CD1c-positive myeloid dendritic cell (primary cell): ENCODE data around the gene IL18.
"Not testable (repeated sequence)": the region's sequence is repeated elsewhere in the genome, so short reads cannot be mapped to it uniquely, and the experiment has no call there.

ENCODE experiments used
- DNase-seq: peaks from one replicate; pipeline ENCODE4 v3.0.0-alpha.2; 2016; ENCODE audit errors: extremely low spot score

The IL18 gene

DNA sequence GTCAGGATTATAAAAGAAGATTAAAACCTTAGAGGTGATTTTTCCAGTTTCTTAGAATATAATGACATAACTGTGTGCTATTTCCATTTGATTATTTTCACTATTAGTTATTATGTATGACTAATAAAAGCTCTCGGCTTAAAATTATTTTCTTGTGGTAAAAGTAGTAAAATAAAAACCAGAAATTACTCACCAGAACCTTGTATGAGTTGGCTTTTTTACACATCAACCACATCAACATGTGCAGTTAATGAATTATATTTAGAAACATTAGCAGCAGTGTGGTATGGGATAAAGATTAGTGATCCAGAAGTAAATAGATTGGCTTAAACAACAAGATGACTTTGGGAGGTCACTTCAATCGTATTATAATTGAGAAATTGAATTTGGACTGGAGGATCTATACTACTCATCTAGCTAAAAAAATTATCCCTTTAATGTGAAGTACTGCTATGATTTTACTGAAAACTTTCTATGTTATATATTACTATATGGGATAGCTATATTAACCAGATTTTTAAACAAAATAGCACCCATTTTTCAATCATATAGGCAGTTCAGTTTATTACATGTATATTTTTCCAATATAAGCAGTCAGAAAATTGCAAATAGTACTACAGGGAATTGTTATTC lies 8.6 kb upstream of the IL18 start:
- no peak for DNase-seq

DNA sequence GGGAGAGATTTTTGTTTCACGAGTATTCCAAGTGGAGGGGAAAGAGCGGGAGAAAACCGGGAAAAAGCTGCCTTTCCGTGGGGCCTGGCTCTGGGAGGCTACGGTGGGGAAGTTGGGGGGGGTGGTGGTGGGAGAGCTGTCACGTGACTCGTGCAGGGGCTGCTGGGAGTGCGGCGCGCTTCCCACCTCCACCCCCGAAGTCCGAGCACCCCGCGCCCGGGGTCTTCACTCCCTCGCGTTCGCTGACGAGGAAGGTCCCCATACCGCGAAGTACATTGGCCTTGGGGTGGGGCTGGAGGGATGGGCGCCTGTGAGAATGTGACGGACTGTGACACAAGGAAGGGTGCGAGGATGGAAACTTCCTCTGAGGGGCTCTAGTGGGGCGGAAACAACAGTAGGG lies 3.3 kb upstream of the IL18 start, which contains the start of gene TEX12:
TEX12 (plus strand) TSS at position 228 of the 400 bp plus-strand sequence. CDS start 1,897 bp downstream, outside the sequence.
- no peak for DNase-seq

DNA sequence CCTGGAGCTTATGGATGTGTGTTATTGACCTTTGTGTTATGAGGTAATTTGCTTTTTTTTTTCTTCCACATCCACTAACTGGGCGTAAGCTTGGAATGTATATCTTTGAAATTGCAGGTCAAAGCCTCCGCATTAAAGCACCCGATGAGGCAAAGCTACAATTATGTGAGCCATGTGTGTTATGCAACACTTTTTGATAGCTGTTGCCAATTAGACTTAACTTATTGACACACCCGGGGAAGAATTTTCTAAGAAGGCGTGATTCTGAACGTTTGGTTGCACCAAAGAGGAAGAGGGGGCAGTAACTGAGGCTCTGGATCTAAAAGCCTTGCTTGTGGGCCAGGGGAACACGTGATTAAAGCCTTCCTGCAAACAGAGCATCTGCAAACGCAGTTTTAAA lies 2.7 kb upstream of the IL18 start:
- DNase-seq = peak; percentile 30

DNA sequence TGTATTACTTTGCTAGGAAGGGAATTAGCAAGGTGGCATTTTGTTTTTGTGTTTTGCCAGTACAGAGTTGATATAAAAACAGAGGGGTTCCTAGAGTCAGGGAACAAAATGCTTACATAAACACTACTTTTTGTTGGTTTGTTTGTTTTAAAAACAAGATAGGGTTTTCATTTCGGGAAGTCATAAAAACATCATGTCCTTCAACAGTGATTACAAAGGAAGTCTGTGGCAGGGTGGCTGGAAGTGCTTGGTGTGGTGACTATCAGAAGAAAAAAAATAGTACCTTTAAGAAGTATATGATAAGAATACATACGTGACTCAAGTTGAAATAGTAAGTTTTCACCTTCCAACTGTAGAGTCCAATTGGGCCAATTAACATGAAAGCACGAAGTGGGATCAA lies 1.2 kb upstream of the IL18 start:
- DNase-seq = no peak

DNA sequence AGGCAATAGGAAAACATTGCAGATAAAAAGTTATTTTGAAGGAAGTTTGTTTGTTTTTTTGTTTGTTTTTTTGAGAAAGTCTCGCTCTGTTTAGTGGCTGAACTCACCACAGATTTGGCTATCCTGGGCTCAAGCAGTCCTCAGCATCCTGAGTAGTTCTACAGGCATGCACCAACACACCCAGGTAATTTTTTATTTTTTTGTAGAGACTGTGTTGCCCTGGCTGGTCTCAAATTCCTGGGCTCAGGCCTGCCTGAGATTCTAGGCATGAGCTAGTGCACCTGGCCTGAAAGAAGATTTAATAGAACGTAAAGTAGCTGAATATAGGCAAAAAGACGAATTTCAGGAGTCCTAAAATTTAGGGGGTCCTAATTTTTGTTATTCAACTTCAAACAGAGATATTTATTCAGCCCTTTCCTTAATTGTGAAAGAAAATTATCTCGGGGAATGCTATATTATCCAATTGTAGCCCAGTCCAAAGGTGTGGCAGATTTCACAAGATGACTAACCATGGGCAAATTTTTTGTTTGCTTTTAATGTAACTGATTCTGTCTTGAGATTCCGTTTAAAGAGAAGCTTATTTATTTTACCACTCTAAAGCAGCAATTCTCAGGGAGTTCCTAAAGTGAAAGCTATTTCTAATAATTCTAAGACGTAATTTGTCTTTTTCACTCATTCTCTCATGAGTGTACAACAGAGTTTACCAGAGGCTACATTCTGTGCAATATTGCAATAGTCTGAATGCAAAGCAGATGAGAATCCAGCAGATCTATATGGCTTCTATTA lies 940 bp downstream of the IL18 start:
- no peak for DNase-seq

DNA sequence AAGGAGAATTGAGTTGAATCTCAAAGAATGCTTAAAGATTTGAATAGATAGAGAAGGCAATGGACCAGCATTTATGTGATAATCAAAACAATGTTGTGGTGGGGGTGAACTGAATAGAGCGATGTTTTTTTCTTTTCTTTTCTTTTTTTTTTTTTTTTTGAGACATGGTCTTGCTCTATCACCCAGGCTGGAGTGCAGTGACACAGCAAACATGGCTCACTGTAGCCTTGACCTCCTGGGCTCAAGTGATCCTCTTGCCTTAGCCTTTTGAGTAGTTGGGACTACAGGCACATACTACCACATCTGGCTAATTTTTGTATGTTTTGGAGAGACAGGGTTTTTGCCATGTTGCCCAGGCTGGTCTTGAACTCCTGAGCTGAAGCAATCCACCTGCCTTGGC lies 1.7 kb downstream of the IL18 start:
- not testable (repeated sequence) for DNase-seq

DNA sequence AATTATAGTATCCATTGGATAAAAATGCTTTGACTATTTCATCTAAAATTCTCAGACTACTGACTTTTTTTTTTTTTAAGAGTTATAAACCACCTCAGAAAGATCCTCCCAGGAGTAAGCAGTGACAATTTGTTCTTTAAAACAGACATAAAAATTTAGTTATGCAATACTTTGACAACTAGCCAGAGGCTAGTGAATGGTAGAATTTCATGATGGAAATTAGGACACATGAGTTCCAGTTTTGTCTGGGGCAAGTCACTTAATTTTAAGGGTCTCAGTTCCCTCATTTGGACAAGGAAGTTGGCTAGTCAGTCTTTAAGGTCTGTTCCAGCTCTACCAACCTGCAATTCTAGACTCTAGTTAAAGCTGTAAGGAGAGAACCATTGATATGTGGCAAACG lies 2.9 kb downstream of the IL18 start:
- peak; percentile 68 for DNase-seq

DNA sequence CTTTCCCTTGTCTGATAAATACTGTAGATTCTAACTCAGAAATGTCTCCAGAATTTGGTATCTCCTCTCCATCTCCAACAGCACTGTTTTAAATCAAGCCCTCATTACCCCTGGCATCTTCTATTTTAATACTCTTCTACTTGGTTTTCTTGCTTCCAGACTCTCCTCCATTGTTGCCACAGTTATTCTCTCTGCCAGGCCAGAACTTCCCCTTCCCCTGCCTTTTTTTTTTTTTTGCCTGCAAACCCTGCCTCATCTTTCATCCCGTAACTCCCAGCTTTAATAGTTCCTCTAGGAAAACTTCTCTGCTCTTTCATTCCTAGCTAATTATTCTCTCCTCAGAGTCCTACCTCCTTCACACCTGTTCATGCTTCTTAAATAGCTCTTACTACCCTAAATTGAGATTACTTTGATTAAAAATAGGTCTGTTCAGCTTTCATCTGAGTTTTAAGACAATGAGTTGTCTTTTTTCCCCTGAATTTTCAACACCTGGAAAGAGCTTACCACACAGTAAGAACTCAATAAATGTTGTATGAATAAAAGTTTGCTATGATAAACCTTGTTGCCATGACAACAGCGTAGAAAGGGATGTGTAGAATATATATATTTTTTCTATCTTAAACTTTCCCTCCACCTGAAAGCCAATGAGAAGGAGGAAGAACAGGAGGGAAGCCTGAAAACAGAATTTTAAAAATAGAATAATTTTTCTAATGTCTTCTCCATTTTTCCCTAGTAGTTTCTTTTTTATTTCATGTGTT lies 3.6 kb downstream of the IL18 start:
- DNase-seq = peak; percentile 33

DNA sequence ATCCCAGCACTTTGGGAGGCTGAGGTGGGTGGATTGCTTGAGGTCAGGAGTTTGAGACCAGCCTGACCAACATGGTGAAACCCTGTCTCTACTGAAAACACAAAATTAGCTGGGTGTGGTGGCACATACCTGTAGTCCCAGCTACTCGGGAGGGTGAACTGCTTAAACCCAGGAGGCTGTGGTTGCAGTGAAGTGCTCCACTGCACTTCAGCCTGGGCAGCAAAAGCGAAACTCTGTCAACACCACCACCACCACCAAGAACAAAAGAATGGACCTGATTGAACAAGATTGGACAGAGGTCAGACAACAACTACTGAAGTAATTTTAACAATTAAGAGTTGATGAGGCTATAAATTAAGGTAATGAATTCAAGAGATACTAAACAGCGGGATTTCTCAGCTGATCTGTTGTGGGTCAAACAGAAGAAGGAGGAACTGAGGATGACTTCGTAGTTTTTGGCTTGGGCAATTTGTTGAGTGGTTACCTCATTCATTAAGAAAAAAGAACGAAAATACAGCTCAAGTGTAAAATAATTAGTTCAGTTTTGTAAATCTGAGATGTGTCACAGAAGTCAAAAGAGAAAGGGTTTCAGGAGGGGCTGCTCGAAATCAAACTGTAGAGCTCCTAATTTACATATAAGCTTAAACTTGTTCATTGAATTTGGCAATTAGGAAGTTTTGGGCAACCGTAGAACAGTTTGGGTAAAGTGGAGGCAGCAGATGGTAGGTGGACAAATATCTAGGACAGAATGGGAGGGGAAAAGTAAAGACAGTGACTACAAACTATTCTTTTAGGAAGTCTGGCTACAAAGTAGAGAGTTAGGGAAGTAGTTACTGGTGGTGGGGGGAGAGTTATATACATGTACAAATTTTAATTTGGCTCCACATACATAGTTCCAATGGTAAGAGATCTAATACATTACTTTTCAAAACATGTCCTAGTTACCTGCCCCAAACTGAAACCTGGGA lies 4.5 kb downstream of the IL18 start:
- peak; percentile 77 for DNase-seq

DNA sequence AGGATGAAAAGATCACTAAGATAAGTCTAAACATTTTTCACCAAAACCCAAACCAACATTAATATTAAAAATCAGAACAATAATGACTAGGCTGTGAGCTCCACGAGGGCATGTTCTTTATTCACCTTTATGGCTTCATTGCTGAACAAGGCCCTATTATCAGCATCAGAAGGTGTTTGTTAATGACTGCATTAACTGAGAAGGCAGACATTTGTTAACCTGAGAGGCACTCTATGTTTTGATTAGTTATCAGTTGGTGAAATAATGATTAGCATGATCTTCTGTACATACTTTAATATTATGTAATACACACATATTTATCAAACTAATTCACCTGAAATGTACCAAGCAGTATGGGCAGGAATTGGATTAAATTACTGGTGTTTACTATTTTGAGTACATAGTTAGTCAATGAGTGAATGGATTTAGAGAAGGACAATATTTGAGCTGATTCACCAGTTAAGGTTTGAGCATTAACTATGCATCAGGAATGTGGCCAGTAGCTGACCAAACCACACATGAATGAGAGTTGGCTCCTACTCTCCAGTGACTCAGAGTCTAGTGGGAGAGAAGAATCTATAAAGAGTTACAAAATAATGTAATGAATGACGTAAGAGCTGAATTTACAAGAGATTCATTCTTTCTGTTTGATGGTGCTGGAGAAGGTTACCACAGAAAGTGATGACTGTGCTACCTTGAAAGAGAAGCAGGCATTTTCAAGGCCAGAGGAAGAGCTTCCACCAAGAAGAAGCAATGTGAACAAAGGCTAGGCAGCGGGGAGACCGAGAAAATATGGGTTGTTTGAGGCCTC lies 6.7 kb downstream of the IL18 start:
- DNase-seq = peak; percentile 85

DNA sequence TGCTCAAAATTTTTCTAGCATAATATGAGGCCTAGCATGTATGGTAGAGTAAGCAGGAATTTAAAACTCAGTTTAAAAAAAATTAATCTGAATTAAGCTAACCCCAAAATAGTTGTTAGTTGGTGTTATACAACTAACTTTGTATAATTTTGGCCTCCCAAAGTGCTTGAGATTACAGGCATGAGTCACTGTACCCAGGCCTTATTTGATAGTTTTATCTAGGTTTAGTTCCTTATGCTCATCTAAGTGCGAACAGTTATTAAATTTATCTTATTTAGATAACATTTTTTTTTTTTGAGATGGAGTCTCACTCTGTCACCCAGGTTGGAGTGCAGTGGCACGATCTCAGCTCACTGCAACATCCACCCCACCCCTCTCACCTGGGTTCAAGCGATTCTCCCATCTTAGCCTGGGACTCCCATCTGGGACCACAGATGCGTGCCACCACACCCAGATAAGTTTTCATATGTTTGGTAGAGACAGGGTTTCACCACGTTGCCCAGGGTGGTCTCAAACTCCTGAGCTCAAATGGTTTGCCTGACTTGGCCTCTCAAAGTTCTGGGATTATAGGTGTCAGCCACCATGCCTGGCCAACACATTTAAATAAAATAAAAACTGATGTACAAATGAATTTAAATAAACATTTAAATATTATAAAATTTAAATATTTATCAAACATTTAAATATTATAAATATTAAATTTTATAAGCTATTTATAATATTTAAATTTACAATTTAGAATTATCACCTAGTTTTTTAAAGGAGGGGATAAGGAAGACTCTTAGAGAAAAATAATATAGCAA lies 7.5 kb downstream of the IL18 start:
- no peak for DNase-seq

DNA sequence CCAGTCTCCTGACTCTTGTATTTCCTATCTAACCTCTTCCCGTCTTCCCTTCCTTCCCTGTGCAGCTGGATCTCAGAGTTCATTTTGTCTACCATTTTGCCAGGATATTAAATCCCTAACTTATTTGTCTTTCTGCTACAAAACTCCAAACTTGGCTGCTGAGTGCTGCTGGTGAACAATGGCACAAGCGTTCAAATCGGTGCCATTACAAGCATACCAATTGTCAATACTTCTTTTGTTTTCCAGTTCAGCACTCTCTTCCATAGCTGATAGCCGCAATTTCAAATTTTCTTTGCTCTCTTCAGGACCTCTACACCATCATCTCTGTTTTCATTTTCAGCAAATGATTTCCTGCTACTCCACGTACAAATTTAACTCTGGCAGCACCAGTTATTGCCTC lies 13.4 kb downstream of the IL18 start:
- no peak for DNase-seq

DNA sequence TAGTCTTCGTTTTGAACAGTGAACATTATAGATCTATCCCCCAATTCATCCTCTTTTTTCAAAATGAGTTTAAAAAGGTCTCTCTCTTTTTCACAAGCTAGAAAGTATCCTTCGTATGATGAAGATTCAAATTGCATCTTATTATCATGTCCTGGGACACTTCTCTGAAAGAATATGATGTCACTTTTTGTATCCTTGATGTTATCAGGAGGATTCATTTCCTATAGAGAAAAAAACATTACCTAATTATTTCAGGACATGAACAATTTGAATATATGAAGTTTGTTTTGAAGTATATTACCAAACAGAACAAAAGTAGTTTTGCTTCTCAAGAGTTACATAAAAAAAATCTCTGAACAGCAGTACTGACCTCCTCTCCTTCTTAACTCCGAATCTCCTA lies 20.3 kb downstream of the IL18 start:
- no peak for DNase-seq

DNA sequence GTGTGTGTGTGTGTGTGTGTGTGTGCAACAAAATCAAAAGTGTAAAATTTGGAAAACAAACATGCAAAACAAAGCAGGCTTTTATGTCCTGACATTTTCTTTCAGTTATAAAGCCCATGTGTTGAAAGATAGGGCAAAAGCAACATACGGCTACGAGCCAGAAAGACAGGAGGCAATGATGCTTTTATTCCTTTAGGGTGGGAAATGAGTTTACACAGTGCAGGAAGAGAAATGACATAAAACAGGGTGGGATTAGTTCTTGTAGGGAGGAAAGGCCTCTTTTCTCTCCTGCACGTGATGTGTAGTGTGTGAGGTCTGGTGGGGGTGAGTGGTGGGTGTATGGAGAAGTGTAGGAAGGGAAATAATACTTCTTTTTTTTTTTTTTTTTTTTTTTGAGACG lies 29.4 kb downstream of the IL18 start:
- DNase-seq = peak; percentile 30

DNA sequence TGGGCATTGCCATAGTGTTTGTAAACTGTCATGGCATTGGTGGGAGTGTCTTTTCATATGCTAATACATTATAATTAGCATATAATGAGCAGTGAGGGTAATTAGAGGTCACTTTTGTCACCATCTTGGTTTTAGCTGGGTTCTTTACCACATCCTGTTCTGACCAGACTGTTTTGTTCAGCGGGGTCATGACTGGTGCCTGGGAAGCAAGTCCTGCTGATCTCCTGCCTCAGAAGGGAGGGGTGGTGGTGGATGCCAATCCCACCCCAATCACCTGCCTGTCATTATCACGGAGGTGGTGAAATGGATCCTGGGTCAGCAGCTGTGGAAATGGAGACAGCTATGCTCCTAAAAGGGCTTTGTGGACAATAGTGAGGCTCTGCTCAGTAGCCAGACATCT lies 31.2 kb downstream of the IL18 start:
- no peak for DNase-seq

DNA sequence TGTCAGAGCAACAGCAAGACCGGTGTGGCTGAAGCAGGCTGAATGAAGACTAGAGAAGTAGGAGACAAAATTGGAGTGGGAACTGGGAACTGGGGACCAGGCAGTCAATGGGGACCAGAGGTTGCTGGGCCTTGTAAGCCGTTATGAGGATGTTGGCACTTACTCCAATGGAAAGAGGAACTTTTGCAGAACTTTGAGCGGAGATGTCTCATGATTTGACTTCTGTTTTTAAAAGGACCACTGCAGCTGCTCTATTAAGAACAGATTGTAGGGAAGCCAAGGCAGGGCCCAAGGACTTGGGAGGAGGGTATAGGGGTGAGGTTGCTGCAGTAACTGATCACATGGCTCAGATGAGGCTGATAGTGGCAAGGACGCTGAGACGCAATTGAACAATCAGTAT lies 34.2 kb downstream of the IL18 start:
- peak; percentile 88 for DNase-seq

DNA sequence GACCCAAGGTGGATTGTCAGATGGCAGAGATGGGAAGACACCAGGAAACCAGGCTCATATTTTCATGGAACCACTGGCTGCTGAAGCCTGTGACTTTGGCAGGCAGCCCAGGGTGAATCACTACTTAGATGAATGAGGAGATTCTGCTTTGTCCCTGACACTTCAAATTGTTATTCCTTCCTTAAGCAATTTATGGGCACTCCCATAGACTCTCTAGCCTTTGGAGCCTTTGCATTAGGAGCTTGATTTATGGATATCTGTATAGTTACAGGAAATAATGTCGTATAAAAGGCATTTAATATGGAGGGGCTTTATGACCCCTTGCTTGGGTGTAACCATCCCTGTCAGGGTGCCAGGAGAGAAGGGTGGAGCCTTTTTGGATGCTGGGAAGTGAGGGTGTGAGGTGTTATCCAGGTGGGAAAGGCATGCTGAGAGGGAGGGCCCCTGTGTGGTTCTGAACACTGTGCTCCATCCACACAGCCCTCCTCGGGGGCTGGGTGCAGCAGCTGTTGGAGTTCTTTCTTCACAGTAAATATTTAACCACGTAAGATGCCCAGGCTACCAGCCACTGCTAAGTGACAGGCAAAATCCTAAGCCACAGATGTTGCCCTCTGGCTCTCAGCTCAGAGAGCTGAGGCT lies 35.3 kb downstream of the IL18 start:
- DNase-seq = no peak

DNA sequence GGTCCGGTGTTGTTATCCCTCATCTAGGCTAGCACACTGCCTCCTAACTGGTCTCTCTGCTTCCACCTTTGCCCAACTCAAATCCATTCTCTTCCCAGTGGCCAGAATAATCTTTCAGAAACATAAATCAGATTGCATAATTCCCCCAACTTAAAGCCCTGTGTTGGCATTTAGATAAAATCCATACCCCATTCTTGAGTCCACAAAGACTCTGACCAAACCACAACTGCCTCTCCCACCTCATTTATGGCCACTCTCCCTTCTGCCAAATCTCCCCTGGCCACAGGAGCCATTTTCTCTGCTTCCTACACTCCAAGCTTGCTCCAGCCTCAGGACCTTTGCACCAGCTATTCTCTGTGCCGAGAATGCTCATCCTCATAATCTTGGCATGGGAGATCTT lies 36.8 kb downstream of the IL18 start:
- DNase-seq = no peak

DNA sequence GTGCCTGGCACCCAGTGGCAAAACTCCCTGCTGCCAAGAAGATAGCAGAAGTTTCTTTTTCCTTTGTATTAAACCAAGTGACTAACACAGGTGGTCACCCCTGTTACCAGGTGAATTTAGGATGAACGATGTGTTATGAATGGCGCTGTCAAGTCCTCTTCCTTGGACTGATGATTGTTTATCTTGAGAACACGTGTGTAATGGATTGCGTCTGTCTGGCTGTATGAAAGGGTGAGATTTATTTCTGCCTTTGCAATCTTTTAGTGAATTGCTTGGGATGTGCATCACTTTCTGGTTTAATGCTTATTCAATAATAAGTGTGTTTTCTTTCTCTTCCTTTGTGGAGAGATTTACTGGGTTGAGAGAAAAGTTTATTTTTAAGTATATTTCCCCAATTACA lies 40.8 kb downstream of the IL18 start:
- DNase-seq = no peak
